GM12875 (cell line): ENCODE results near the gene ASCL2.
A peak's percentile ranks its signal among the peaks of the same experiment; 100 is the strongest.

ENCODE experiments used
- H3K4me3 ChIP-seq: one replicate; pipeline ENCODE4 v1.5.1; 2011; ENCODE audit warnings: low read depth, low read length, control low read depth
- TF ChIP-seq, protein P1 (sequence below): IDR thresholded peaks from 2 replicates; pipeline ENCODE4 v1.5.1; 2011; ENCODE audit warnings: low read depth, mild to moderate bottlenecking, control low read depth, inconsistent platforms, low read length, moderate library complexity, borderline replicate concordance; ENCODE audit not compliant: insufficient read depth

The ASCL2 gene

DNA sequence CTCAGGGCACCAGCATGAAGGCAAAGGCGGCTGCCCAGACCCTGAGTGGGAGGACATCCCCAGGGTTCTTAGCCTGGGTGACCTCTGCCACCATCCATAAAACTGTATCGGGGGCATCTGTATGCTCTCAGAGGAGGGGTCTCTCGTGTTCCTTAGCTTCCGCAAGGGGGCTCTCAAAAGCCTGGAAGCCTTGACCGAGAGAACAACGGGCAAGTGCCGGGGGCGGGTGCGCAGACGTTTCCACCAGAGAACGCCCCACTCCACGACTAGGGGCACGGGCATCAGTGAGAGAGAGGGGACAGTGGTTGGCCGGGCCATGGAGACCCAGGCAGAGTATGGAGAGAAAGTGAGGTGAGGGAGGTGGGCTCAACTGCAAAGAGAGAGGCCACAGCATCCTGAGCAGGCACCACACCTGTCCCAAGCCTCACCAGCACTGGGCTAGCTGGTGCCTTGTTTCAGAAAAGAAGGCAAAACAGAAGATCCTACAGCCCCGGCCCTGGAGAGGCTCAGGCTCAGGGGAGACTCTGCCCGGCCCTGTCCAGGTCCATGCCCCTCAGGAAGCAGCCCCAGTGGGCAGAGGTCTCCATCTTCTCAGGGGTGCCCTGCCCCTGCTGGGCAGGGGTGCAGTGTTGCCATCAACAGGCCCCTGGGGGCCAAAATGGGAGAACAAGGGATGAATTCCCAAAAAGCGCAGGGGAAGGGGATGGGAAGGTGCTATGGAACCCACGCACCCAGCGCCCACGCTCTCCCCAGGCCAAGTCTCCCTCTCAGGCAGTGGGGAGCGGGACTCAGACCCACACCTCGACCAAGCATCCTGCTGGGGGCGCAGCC lies 37.3 kb upstream of the ASCL2 start:
- H3K4me3 ChIP-seq = no peak overlapping the region
- TF ChIP-seq, protein P1, sequence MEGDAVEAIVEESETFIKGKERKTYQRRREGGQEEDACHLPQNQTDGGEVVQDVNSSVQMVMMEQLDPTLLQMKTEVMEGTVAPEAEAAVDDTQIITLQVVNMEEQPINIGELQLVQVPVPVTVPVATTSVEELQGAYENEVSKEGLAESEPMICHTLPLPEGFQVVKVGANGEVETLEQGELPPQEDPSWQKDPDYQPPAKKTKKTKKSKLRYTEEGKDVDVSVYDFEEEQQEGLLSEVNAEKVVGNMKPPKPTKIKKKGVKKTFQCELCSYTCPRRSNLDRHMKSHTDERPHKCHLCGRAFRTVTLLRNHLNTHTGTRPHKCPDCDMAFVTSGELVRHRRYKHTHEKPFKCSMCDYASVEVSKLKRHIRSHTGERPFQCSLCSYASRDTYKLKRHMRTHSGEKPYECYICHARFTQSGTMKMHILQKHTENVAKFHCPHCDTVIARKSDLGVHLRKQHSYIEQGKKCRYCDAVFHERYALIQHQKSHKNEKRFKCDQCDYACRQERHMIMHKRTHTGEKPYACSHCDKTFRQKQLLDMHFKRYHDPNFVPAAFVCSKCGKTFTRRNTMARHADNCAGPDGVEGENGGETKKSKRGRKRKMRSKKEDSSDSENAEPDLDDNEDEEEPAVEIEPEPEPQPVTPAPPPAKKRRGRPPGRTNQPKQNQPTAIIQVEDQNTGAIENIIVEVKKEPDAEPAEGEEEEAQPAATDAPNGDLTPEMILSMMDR = no peak

DNA sequence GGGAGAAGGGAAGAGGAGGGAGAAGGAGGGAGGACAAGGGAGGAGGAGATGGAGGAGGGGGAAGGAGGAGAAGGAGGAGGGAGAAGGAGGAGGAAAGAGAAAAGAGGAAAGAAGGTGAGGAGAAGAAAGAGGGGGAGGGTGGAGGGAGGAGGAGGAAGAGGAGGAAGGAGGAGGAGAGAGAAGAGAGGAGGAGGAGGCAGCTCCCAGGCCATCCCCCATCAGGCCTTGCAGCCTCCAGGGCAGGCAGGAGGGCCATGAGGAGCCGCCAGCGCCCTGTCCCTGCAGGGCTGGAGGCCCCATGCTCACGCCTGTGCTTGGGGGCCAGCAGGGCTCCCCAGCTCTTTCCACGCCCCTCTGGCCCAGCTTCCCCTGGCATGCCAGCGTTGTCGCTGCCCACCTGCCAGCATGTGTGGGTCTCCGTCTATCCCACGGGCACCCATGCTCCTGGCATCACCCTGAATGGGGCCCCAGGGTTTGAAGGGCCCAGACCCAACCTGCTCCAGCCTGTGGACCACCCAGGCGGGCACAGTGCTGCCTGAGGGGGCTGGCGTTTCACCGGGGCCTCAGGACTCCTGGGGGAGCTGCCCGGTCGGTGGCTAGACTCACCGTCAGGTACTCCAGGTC lies 36.6 kb upstream of the ASCL2 start:
- TF ChIP-seq, protein P1 = no peak
- no peak overlapping the region for H3K4me3 ChIP-seq

DNA sequence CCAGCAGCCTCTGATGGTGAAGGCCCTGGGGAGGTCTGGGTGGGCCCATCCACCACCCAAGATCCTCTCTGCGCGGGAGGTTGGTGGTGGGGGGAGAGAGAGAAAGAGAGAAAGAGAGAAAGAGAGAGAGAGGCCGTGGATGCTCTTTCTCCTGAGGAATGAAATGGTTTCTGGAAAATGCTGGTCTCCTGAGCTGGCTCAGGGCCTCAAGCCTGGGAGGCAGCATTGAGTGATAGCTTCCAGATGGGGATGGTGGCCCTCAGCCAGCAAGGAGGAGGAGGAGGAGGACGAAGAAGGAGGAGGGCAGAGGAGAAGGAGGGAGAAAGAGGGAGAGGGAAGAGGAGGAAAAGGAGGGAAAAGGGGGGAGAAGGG lies 36.0 kb upstream of the ASCL2 start:
- no peak overlapping the region for H3K4me3 ChIP-seq

DNA sequence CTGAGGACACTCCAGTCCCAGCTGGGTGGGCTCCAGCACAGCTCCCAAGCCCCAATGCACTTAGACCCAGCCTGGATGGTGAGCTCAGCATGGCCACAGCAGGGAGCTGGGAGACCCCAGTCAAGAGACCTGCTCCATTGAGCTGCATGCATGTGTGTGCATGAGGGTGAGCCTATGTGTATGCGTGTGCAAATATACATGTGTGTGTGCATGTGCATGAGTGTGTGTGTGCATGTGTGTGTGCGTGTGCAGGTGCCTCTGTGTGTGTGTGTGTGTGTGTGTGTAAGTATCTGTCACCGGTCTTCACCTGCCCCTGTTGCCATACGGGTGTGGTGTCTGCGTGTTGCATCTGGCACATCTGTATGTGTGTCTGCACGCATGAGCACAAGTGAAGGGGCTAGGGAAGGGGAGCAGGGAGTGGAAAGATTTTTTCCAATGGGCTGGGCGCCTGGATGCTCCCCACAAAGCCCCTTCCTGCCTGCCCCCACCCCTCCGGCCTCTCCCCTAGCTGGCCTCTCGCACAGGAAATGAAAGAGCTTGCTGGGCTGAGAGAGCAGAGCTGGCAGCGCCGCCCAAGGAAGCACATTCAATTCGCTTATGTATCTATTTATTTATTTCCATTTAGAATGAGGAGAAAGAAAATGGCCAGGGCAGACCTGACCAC lies 35.5 kb upstream of the ASCL2 start:
- no peak overlapping the region for H3K4me3 ChIP-seq
- TF ChIP-seq, protein P1 = no peak

More for the DNA sequence above, 36.0 kb upstream of the ASCL2 start:
- TF ChIP-seq, protein P1 = no peak

DNA sequence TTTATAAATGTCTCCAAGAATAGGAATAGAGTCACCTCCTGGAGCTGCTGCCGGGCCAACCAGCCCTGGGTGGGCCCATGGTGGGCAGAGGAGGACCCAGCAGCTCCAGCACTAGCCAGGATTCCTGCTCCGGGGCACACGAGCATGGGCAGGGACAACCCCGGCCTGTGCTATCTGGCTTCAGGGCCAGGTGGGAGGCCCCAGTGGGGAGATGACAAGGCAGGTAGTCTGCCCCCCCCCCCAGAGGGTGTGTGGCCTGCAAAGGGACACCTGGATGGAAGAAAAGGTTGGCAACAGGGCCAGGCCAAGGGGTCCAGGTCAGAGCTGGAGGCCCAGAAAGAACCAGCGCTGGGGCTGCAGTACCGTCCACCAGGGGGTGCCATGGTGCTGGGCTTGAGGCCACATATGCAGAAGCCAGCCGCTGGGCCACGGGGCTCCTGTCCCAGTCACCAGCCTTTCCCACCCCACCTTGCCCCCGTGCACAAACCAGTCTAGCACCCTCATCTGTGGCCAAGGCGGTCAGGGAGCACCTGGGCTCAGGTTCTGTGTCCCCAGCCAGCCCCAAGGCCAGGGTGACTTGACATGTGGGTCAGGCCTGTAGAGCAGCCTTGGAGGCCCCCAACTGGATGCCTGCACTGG lies 34.9 kb upstream of the ASCL2 start:
- no peak overlapping the region for H3K4me3 ChIP-seq
- TF ChIP-seq, protein P1 = peak; percentile 93

DNA sequence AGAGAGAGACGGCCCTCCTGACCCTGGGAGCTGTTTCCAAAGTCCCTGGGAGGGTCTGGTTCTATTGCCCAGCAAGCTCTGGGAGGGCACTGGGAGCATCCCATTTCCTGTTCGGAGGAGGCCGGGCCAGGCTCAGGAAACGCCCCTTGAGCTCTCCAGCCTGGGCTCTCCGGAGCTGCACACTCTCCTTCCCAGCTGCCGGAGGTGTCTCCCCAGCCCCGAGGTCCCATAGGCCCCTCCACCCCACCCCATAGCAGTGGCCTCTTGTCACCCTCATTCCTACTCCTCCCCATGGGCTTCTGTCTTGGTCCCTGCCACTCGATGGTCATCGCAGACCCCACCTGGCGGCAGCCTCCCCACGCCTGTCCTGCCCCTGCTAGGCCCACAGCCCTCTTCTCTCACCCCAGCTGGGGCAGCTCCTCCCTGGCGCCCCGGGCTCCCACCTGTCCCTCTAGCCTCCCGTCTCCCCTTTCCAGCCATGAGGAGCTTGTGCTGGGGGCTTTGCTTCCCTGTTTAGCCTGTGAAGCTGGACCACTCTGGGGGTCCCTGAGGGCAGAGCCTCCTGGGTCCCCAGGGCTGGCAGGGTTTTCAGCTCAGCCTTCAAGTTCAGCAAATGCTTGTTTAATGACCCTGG lies 34.2 kb upstream of the ASCL2 start:
- TF ChIP-seq, protein P1 = no peak
- no peak overlapping the region for H3K4me3 ChIP-seq
